Suprapubic skin (tissue), 4 donors: ENCODE results near the gene COL28A1. TPM values are rescaled to one million over a fixed set of nuclear protein-coding genes. Genes with fewer than 3 reads are reported as not detected.

Experiments
- DNase-seq, 2 donors: peaks; one replicate each; pipeline ENCODE4 v3.0.0-alpha.2; 2019; ENCODE audit warnings: low spot score in 2 of 2
- H3K27ac ChIP-seq: fragments of 200-600 bp; sonication (generic); one replicate; pipeline ENCODE4 v1.5.1; 2019
- H3K27me3 ChIP-seq: fragments of 200-600 bp; sonication (generic); one replicate; pipeline ENCODE4 v1.5.1; 2019
- H3K36me3 ChIP-seq: fragments of 200-600 bp; sonication (generic); one replicate; pipeline ENCODE4 v1.5.1; 2019
- H3K4me1 ChIP-seq: fragments of 200-600 bp; sonication (generic); one replicate; pipeline ENCODE4 v1.5.1; 2019
- H3K4me3 ChIP-seq: fragments of 200-600 bp; sonication (generic); one replicate; pipeline ENCODE4 v1.5.1; 2019; ENCODE audit warnings: mild to moderate bottlenecking
- H3K9me3 ChIP-seq: fragments of 200-600 bp; sonication (generic); one replicate; pipeline ENCODE4 v1.5.1; 2019
- EP300 ChIP-seq: sonication (generic); formaldehyde crosslinking; IDR thresholded peaks from one replicate; pipeline ENCODE4 v1.6.1; 2017; ENCODE audit warnings: antibody characterized with exemption
- POLR2A ChIP-seq, 2 donors: fragments of 450-650 bp; IDR thresholded peaks; one replicate each; pipeline ENCODE4 v1.6.1; 2017; ENCODE audit warnings: antibody characterized with exemption in 2 of 2, mild to moderate bottlenecking in 2 of 2, moderate library complexity in 2 of 2
- POLR2AphosphoS5 ChIP-seq, 3 donors: sonication (generic); formaldehyde crosslinking; IDR thresholded peaks; one replicate each; pipeline ENCODE4 v1.6.1; 2017; ENCODE audit warnings: antibody characterized with exemption in 3 of 3
- WGBS: methylation state at CpG from one replicate; pipeline ENCODE4 v1.1.5; 2018; 5-methylcytosine and 5-hydroxymethylcytosine counted together
- total RNA-seq, 4 donors: library from RNA; depleted of rRNA; stranded (reverse); fragments of >200 nt; gene quantifications; one replicate each; pipeline ENCODE4 v1.1.0, GENCODE V29; 2016
- TF ChIP-seq, protein P1 (sequence below), 2 donors: fragments of 200-600 bp in 1 of 2; fragments of 450-650 bp in 1 of 2; sonication (generic) in 1 of 2; IDR thresholded peaks; one replicate each; pipeline ENCODE4 v1.5.1; 2016 to 2019; ENCODE audit warnings: antibody characterized with exemption in 2 of 2, mild to moderate bottlenecking in 1 of 2, moderate library complexity in 1 of 2

The COL28A1 gene
- total RNA-seq, 4 donors from 2014 or later, result 0.85 to 2.9 (median 2.0) TPM

GRCh38 chr7:7569081-7569527 is 33.4 kb upstream of the COL28A1 start:
- no peak for DNase-seq
- no peaks in the 10 kb centered on the region for H3K27me3 ChIP-seq
- H3K36me3 ChIP-seq, result peaks cover 5% of the 10 kb centered on the region
- peaks cover 53% of the 10 kb centered on the region for H3K4me1 ChIP-seq
- H3K9me3 ChIP-seq, result no peaks in the 10 kb centered on the region
- H3K27ac ChIP-seq, result no peak overlapping the region
- peak overlapping the region; percentile 79 for H3K4me3 ChIP-seq
- WGBS, result 58% methylated on average over 5 of the region's 5 CpGs
- no peak for TF ChIP-seq POLR2AphosphoS5 (IDR thresholded peaks at IDR 0.05)
- TF ChIP-seq, protein P1, sequence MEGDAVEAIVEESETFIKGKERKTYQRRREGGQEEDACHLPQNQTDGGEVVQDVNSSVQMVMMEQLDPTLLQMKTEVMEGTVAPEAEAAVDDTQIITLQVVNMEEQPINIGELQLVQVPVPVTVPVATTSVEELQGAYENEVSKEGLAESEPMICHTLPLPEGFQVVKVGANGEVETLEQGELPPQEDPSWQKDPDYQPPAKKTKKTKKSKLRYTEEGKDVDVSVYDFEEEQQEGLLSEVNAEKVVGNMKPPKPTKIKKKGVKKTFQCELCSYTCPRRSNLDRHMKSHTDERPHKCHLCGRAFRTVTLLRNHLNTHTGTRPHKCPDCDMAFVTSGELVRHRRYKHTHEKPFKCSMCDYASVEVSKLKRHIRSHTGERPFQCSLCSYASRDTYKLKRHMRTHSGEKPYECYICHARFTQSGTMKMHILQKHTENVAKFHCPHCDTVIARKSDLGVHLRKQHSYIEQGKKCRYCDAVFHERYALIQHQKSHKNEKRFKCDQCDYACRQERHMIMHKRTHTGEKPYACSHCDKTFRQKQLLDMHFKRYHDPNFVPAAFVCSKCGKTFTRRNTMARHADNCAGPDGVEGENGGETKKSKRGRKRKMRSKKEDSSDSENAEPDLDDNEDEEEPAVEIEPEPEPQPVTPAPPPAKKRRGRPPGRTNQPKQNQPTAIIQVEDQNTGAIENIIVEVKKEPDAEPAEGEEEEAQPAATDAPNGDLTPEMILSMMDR (IDR thresholded peaks at IDR 0.05), result no peak
- no peak for TF ChIP-seq POLR2A (IDR thresholded peaks at IDR 0.05)
- no peak for TF ChIP-seq EP300

GRCh38 chr7:7568553-7568952 is 32.9 kb upstream of the COL28A1 start:
- peak overlapping the region; percentile 79 for H3K4me3 ChIP-seq
- peak overlapping the region; percentile 13 for H3K27ac ChIP-seq
- no peak for DNase-seq
- 85% methylated on average over 4 of the region's 4 CpGs for WGBS
- H3K36me3 ChIP-seq, result peaks cover 5% of the 10 kb centered on the region
- H3K9me3 ChIP-seq, result no peaks in the 10 kb centered on the region
- no peaks in the 10 kb centered on the region for H3K27me3 ChIP-seq
- TF ChIP-seq POLR2AphosphoS5 (IDR thresholded peaks at IDR 0.05) (no peak), EP300 (no peak), POLR2A (IDR thresholded peaks at IDR 0.05) (no peak)
- TF ChIP-seq, protein P1 (IDR thresholded peaks at IDR 0.05), result no peak
- H3K4me1 ChIP-seq, result peaks cover 58% of the 10 kb centered on the region

DNA sequence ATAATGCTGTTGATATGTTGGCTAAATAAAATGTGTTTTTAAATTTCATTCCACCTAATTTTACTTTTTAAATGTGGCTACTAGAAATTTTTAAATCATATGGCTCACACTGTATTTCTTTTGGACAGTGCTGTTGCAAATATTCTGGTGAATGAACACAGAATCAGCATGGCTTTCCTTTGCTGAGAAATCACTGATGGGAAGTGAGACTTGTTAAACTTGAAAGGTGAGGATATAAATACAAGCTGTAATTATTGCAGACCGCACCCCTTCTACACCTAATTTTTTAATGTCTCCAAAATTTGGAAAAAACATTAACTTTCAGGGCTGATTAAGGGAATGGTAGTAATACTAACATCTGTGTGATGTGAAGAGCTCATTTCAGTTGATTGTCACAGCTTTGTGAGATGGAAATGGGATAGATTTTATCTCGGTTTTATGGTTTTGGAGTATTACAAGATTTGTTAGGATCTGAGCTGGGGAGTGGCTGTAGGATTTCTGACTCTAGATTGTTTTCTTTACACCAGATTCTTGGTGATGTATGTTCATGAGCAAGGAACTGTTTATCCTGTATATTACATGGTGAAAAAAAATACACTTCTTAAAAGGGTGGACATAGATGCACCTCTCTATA is 32.3 kb upstream of the COL28A1 start:
- Histone ChIP-seq H3K4me3 (peak overlapping the region; percentile 79), H3K4me1 (peaks cover 63% of the 10 kb centered on the region), H3K36me3 (peaks cover 4% of the 10 kb centered on the region), H3K27me3 (no peaks in the 10 kb centered on the region), H3K9me3 (no peaks in the 10 kb centered on the region), H3K27ac (peak overlapping the region; percentile 97)
- TF ChIP-seq POLR2AphosphoS5 (IDR thresholded peaks at IDR 0.05) (no peak), POLR2A (IDR thresholded peaks at IDR 0.05) (no peak), EP300 (no peak)
- TF ChIP-seq, protein P1 (IDR thresholded peaks at IDR 0.05), result no peak
- 37% methylated on average over 2 of the region's 2 CpGs for WGBS
- DNase-seq, result no peak

DNA sequence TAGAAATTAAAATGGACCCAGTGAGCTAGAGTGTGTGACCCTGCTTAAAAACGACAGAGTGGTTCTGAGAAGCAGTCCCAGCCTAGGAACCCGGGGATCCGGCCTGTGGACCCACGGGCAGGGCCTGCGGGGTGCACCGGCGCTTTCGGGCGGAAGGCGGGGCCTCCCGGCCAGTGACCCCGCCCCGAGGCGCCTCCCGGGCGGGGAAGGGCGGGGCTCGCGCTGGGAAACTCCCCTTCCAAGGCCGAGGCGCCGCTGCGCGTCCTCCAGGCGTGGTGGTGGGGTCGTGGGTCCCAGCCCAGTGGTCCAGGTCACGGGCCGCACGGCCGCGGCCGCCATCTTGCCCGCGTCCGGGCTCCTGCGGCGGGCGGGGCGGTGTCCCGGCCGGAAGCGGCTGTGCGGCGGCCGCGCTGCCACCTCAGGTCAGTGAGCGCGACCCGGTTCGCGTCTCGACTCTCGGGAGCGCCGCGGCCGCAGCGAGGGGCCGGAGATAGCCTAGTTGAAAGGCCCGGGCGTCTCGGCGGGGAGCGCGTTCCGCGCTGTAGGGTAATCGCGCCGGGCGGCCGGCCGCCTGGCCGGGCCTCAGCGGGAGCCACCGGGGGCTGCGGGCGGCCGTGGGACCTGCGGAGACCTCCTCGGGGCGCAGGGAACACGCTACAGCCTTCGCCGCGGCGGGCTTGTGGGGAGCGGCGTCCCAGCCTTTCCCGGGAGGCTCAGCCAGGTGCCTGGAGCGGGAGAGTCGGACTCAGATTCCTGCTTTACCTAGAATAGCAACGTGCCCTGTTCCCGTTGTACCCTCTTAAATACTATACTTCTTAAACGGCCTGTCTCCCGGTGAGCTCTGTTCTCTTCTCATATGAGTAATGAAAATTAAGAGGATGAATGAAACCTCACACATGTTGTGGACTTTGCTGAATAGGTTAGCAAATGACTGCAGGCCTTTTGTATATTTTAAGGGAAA is 31.3 kb upstream of the COL28A1 start, which contains the start of gene MIOS:
MIOS (plus strand) TSS at position 234 of the 961 bp plus-strand sequence. CDS start 5,592 bp downstream, outside the sequence.
- Histone ChIP-seq H3K27me3 (no peaks in the 10 kb centered on the region), H3K27ac (peak within 1 kb of the TSS; percentile 97), H3K4me1 (peaks cover 70% of the 10 kb centered on the region), H3K36me3 (no peaks in the 10 kb centered on the region), H3K9me3 (no peaks in the 10 kb centered on the region), H3K4me3 (peak within 1 kb of the TSS; percentile 79)
- WGBS, result under 1% methylated on average over 54 of the region's 96 CpGs
- TF ChIP-seq EP300 (no peak), POLR2A (IDR thresholded peaks at IDR 0.05) (peak; percentile 36 to 72), POLR2AphosphoS5 (IDR thresholded peaks at IDR 0.05) (no peak)
- TF ChIP-seq, protein P1 (IDR thresholded peaks at IDR 0.05), result no peak
- peak; percentile 87 for DNase-seq
